Gastroesophageal sphincter (tissue), 3 donors: ENCODE data around the gene IQCN.

Source experiments
- CTCF ChIP-seq, 4 experiments: fragments of 200-600 bp in 2 of 4; fragments of 450-650 bp in 2 of 4; sonication (generic) in 1 of 4; IDR thresholded peaks; one replicate each; pipeline ENCODE4 v1.5.1; 2017 to 2019; ENCODE audit warnings: antibody characterized with exemption in 4 of 4, mild to moderate bottlenecking in 2 of 4, moderate library complexity in 2 of 4
- POLR2A ChIP-seq, 2 donors: fragments of 450-650 bp; IDR thresholded peaks; one replicate each; pipeline ENCODE4 v1.6.1; 2017; ENCODE audit warnings: antibody characterized with exemption in 2 of 2, mild to moderate bottlenecking in 2 of 2, moderate library complexity in 1 of 2

- TF ChIP-seq CTCF (IDR thresholded peaks at IDR 0.05), result no peak
- TF ChIP-seq POLR2A (IDR thresholded peaks at IDR 0.05), result no peak
Measured at GRCh38 chr19:18306888-18307260, 32.6 kb upstream of the IQCN start.
